HG02970 (cell line): ENCODE measurements around the gene YBX2.
A peak's percentile ranks its signal among the peaks of the same experiment; 100 is the strongest.
"Not testable (repeated sequence)": the region's sequence is repeated elsewhere in the genome, so short reads cannot be mapped to it uniquely, and the experiment has no call there.

Experiments
- ATAC-seq: cut with Tn5 transposase; IDR thresholded peaks from one replicate; pipeline ENCODE4 v1.9.1; 2021; ENCODE audit warnings: mild to moderate bottlenecking, moderate library complexity, moderate number of reproducible peaks; ENCODE audit not compliant: unreplicated experiment, low FRiP score

The YBX2 gene

GRCh38 chr17:7250695-7251627, 43.5 kb downstream of the YBX2 start:
- no peak for ATAC-seq

DNA sequence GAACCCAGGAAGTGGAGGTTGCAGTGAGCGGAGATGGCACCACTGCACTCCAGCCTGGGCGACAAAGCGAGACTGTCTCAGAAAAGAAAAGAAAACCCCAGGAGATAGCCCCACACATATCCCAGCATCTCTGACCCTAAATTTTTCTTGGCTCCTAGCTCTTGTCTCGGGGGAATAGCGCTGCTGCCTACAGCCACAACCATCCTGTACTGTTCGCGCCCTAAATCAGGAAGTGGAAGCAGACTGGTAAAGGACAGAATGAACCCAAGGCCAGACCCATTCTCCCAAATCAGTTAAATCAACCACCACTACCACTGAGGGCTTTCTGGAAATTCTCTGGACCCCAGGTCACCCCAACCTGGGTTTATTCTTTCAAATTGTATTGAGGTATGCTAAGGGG, 44.6 kb downstream of the YBX2 start:
- ATAC-seq: no peak

GRCh38 chr17:7249214-7249613, 45.2 kb downstream of the YBX2 start:
- ATAC-seq: no peak

- ATAC-seq: no peak
Observed at GRCh38 chr17:7248796-7249195, 45.6 kb downstream of the YBX2 start.

DNA sequence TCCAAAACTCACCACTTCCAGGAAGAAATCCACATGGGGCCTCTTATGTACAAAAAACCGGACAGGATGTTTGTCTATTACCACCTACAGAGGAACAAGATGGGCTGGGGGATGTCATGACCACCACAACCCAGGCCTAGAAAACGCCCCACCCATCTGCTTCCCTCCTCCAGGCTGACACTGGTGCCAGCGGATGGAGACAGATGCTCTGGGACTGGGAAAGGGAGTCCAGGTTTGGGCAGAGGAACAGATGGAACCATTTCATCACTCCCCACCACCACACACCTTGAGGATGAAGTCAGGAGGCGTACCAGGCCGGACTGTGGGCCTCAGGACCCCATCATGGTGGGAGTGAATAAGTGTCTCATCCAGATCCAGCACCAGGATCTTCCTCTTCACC, 47.7 kb downstream of the YBX2 start:
- no peak for ATAC-seq

DNA sequence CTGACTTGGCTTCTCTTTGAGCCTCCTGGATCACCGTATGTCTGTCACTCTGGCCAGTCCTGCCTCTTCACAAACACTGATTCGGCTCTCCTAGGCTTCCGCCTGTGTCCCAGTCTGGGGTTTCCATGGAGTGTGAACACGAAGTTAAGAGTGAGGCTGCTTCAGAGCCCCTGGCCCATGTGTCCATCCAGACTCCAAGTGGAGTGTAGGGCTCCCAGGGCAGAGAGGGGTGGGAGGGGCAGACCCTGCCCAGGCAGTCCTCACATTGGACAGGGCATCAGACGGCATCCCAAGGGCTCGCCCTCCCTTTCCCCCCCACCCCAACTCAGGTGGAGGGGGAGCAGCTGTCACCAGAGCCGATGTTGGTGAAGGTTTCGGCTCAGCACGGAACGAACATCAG, 50.6 kb downstream of the YBX2 start:
- ATAC-seq: not testable (repeated sequence)

DNA sequence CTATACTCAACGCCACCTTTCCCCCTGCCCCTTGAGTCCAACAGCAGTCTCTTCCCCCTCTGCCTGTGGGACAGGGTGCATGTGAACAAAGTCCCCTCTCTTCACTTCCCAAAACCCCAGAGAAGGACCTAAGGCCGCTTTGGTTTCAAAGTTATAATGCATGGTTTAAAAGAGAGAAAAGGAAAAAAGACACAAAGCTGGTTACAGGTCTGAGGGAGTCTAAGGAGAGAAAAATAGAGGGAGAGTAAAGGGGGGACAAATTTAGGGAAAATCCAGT, 51.0 kb downstream of the YBX2 start:
- ATAC-seq: no peak

DNA sequence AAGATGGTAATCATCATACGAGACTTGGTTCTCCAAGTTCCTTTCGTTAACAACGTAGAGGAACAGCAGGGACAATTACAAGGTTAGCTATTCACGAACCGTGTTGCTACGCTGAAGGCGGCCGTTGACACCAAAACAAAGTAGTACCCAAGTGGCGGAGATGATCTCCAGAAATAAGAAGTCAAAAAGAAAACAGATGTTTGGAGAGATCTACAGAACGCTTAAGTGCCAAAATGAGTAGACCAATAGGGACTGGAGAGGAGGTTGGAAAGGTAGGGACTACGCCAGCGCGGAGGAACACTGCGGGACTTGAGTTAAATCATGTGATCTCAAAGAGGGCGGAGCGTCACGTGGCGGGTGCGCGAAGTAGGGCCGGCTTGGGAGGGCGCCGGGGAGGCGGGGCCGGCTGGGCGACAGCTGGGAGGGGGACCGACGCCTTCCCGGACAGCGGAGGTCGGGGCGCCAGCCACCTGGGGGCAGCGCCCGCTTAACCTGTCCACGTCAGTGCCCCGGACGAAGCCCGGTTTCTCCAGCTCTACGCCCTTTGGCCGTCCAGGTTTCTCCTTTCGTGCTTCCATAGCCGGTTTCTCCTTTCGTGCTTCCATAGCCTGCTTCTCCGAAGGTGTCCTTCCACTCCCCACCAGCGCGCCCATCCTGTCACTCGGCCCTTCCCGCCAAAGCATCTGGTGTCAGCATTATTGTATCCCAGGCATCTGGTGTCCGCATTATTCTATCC, 51.6 kb downstream of the YBX2 start:
- peak; percentile 50 for ATAC-seq

DNA sequence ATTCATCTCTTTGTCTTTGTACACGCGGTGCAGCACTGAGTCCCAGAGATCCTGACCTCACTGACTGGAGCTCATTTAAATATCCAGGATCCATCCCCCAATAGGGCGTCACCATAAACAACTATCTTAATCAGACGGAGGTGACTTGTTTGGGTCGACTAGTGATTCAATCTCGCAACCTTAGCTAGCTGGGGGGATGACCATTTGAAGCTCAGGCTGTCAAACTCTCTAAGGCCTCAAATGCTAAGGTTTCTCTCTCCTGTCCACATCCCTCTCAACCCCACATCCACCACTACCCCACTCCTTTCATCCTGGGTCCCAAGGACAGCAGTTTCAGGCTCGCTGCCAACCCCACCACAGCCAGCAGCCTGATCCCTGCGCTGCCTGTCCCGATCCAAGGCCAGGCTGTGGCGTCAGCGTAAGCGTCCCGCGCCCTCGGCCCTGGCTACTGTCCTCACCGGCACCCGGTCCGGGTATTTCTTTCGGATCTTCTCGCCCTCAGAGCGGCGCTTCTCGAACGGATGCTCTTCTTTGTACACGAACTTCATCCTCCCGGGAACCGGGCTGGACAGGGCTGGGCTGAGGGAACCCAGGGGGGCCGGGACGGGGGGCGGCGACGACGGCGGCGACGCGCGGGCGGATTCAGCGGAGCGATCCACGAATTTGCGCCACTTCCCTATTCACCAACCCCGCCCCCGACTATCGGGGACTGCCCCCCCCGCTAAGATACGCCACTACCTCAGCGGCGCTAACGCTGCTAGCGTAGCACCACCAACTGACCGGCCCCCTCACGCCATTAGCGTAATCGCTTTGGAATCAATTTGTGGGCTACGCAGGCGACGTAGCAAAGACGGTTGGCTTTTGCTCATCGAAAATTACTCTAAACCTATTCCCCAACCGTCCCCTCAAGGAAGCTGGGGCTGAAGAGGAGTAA, 52.4 kb downstream of the YBX2 start, which contains the start of gene GABARAP:
GABARAP (minus strand) TSS at position 667 of the 934 bp plus-strand sequence; CDS start at position 548, 119 bp downstream.
- peak; percentile 39 for ATAC-seq

DNA sequence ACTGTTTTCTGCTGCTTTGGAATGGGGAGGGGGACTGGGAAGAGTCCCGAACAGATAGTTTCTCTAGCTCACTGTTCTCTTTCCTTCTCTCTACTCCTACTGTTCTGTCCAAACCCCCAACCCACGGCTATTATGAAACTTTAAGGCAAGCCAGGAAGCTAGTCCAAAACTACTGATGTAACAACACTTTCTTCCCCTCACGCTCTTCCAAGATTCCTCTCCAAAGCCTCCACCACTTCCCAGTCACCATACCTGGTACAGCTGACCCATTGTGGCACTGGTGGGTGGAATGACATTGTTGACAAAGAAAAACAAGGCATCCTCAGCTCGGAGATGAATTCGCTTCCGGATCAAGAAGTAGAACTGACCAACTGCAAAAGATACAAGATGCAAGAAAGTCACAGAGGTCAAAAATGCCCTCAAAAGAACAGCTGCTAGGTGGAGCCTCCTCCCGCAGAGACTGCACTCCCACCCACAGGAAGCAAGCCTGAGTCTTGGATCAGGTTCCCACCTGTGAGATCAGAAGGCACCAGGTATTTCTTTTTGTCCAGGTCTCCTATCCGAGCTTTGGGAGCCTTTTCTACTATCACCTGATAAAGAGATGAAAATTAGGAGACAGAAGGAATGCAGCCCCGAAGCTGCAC, 53.2 kb downstream of the YBX2 start:
- no peak for ATAC-seq

DNA sequence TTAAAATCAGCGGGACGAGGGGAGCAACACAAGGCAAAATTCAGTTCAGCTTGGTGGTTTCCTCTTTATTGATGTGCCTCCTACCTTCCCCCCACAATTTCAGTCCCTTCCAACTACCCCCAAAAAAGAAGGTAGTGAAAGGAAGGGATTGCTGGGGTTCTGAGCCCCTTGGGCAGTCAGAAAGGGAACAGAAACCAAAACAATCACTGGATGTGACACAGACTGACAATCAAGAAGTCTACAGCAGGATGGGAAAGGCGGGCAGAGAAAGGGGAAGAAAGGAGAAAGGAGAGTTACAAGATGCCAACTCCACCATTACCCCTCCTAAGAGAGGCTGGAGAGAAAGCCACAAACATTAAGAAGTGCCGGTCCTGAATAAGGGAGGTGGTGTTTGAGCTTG, 54.1 kb downstream of the YBX2 start:
- no peak for ATAC-seq

DNA sequence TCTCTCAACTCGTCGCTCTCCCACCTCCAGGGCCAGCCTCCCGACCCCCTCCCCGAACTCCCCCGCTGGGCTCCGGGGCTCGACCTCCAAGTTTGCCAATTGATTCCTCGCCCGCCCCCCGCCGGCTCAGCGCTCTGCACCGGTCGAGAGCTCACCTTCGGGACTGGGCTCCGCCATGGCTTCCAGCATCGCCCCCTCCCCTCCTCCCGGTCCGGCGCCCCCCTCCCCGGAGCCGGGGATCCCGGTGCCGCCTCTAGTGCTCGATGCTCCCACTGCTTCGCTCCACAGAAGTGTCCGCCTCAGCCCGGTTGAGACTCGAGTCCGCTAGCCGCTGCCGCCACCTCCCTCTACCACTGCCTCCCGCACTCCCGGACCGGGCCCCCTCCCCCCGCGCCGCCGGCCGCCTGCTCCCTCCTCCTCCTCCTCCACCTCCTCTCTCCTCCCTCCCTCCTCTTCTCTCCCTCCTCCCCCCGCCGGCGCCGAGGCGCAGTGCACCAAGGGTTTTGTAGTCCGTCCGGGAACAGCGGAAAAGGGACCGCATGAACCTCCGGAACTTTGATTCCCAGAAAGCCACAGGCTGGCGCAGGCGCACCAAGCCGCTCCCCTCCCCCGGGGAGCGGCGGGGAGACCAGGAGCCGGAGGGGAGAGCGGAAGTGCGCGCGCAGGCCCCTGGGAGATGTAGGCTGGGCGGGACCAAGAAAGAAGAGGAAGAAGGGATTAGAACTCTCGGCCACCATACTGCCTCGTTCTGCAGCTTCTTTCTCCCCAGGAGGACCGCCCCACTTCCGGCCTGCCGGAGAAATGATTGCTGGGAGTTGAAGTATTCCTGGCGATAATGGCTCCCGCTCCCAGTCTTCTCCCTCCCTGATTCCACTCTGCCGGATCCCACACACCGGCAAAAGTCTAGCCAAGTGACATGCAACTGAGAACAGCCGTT, 55.1 kb downstream of the YBX2 start, which contains the start of gene PHF23:
PHF23 (minus strand) TSS at position 367 of the 937 bp plus-strand sequence; CDS start at position 189, 178 bp downstream.
- peak; percentile 61 for ATAC-seq

GRCh38 chr17:7238420-7239090, 55.9 kb downstream of the YBX2 start:
- ATAC-seq: no peak
